ENCODE measurements around the gene HOXB4.

GRCh38 chr17:48551596-48552465 lies 26.3 kb downstream of the HOXB4 start:
- no peak for TF ChIP-seq CTCF (IDR thresholded peaks at IDR 0.05; ENCODE audit: low read length)
- TF ChIP-seq EZH2 (optimal IDR thresholded peaks at IDR 0.05; ENCODE audit: low read depth, low read length) = no peak

Data from MM.1S (cell line).